Stimulated activated naive CD8-positive, alpha-beta T cell treated with anti-CD3 and anti-CD28 coated beads, Interleukin-15, amount 100 ng/mL, for 72 hours (primary cell): ENCODE results near the gene EEF1A2.

Experiments used
- ATAC-seq: fragments of 150-1000 bp; cut with Tn5 transposase; 2 replicates; pipeline ENCODE4 v1.10.0; 2021; ENCODE audit warnings: mild to moderate bottlenecking, moderate library complexity
- DNase-seq, 2 donors: peaks; one replicate each; pipeline ENCODE4 v3.0.0; 2021 to 2022
- H3K27ac Mint-ChIP-seq, 2 donors: one replicate each; pipeline ENCODE4 v1.8.0; 2022; ENCODE audit warnings: mild to moderate bottlenecking in 2 of 2, mixed read lengths in 2 of 2, moderate library complexity in 2 of 2
- H3K27me3 Mint-ChIP-seq: one replicate; pipeline ENCODE4 v1.8.0; 2022; ENCODE audit warnings: mixed read lengths
- H3K4me1 Mint-ChIP-seq: one replicate; pipeline ENCODE4 v1.8.0; 2022; ENCODE audit warnings: mild to moderate bottlenecking, mixed read lengths
- H3K4me3 Mint-ChIP-seq, 2 donors: one replicate each; pipeline ENCODE4 v1.8.0; 2022; ENCODE audit warnings: mild to moderate bottlenecking in 2 of 2, mixed read lengths in 2 of 2, moderate library complexity in 1 of 2
- H3K9me3 Mint-ChIP-seq, 2 donors: one replicate each; pipeline ENCODE4 v1.8.0; 2022; ENCODE audit warnings: mixed read lengths in 2 of 2

EEF1A2 gene

DNA sequence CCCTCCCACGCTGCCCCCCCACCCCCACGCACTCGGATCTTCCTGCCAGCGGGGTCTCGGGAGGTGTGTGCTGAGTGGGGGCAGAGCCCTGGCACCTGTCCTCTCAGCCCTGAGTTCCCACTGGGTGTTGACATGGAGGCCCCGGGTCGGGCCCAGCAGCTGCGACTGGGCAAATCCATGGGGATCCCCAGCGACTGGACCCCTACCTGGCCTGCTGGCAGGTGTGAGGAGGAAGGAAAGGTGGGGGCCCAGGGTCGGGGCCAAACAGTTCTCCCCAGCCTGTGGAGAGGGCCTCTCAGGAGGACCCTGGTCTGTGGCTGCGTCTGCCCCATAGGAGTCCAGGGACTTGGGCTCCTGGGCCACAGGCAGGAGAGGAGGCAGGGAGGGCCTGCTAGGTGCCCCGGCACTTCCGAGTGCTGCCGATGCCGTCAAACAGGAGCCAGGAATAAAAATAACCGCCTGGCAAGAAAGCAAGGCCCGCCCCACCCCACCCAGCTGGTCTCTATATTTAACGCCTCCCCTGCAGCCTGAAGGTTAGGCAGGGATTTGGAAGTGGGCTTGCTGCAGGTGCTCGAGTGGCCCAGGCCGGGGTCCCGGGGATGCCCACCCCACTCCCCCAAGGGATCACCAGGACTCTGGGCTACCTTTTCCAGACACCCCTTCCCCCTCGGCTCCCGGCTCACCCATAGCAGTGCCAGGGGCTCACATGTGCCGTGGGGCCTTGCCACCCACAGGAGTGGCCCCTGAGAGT, 1.4 kb upstream of the EEF1A2 start:
- Mint-ChIP-seq H3K27ac (no peak overlapping the region), H3K9me3 (peaks cover 0 to 16% of the 10 kb centered on the region in 2 donors), H3K27me3 (peaks cover 71% of the 10 kb centered on the region), H3K4me3 (no peak overlapping the region), H3K4me1 (peaks cover 24% of the 10 kb centered on the region)
- DNase-seq (no peak), ATAC-seq (no peak)

DNA sequence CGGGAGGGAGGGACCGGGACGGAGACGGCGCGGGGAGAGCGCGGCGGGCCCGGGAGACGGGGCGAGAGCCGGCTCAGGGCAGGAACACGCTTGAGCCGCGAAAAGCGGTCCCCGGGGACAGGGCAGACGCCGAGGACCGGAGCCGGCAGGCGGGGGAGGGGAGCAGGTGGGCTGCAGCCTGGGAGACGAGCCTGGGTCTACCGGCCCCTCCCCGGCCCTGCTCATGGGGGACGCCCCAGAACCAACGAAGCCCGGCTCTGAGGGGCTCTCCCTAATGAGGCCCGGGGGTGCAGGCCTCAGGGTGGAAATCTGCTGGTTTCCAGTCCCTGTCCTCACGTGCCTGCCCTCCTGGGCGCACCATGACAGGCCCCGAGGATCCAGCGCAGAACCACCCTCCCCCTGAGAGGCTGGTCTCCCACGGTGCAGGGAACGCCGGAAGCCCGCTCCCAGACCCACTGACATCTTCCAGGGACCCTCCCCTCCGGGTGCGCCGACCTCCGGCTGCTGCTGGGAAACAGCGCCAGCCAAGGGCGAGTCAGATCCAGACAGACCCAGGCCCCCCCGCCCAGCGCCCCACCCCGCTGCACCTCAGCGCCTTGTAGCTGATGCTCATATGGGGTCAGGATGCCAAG, 571 bp upstream of the EEF1A2 start:
- Mint-ChIP-seq H3K9me3 (peaks cover 0 to 7% of the 10 kb centered on the region in 2 donors), H3K27ac (no peak overlapping the region), H3K27me3 (peaks cover 66% of the 10 kb centered on the region), H3K4me3 (peak overlapping the region in 1 of 2 donors; percentile 45), H3K4me1 (peaks cover 24% of the 10 kb centered on the region)
- DNase-seq, result no peak
- ATAC-seq, result peak; percentile 27

DNA sequence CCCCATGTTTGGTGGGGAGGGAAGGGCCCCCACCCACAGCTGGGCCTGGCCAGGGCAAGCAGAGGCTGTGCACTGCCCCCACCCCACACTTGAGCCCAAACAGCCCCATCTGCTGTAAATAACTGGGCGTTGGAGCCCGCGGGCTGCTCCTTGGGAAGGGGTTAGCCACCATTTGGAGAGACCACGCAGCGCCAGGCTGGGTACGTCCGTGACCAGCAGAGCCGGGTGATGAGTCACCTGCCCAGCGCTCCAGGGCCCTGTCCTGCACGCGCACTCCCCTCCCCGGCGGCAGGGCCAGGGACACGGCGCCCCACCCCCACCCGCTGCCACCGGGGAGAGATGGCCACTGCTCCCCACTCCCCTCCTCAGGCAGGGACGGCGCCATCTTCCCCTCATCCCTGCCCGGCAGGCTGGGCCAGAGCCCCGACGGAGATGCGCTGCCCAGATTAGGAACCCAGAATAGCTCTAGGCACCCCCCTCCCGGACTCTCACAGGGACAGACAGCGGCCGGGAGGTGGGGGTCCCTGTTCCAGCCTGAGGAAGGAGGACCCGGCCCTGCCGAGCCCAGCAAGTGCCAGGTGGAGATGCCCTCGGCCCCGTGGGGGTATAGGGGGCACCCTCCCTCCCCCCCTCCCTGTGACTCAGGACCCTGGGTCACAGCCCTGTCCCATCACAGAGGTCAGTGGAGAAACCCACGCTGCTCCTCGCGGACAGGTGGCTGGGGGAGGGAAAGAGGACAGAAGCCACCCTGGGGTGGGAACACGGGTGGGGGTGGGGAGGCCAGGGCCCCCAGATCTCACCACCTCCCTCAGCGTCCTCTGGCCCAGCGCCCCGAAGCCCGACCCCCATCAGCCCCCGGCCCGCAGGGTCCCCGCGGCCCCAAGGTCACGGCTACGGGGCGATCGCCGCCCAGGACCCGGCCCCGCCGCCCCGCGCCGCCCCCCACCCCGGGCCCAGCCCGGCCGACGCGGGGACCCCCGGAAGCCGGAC, 642 bp downstream of the EEF1A2 start:
- H3K27me3 Mint-ChIP-seq, result peaks cover 54% of the 10 kb centered on the region
- no peaks in the 10 kb centered on the region for H3K9me3 Mint-ChIP-seq
- DNase-seq (no peak), ATAC-seq (no peak)
- peak overlapping the region; percentile 35 to 54 for H3K4me3 Mint-ChIP-seq
- peaks cover 24% of the 10 kb centered on the region for H3K4me1 Mint-ChIP-seq
- H3K27ac Mint-ChIP-seq, result no peak overlapping the region

DNA sequence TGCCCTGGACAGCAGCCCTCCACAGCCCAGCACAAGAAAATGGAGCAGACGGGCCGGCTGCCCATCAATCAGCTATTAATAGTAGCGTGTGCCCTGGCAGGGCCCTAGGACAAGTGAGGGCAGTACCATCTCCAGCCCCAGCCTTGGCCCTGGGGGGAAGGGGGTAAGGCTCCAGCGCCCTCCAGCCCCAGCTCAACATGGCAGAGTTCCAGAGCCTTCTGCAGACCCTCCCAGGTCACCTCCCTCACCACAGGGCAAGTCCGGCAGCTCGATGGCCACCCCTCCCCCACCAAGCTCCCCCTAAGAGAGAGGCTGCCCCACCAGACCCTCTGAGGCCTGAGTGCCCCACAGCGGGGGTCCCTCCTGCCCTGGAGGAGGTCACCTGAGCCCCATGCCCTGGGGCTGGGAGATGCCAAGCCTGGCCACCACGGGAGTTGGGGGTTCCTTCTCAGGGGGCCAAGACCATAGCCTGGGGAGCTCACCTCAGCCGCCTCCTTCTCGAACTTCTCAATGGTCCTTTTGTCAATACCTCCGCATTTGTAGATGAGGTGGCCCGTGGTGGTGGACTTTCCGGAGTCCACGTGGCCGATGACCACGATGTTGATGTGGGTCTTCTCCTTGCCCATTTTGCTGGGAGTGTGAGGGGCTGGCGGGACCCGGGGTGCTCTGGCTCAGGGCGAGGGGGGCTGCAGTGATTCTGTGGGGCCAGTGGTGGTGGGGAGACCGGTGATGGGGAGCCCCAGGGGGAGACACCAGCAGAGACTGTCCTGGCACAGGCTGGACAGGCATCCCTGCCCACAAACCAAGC, 1.5 kb downstream of the EEF1A2 start:
- no peak for ATAC-seq
- H3K27me3 Mint-ChIP-seq, result peaks cover 54% of the 10 kb centered on the region
- peak overlapping the region in 1 of 2 donors; percentile 18 for H3K4me3 Mint-ChIP-seq
- H3K4me1 Mint-ChIP-seq, result peaks cover 24% of the 10 kb centered on the region
- H3K9me3 Mint-ChIP-seq, result peaks cover 3 to 4% of the 10 kb centered on the region in 2 donors
- DNase-seq, result no peak
- no peak overlapping the region for H3K27ac Mint-ChIP-seq

DNA sequence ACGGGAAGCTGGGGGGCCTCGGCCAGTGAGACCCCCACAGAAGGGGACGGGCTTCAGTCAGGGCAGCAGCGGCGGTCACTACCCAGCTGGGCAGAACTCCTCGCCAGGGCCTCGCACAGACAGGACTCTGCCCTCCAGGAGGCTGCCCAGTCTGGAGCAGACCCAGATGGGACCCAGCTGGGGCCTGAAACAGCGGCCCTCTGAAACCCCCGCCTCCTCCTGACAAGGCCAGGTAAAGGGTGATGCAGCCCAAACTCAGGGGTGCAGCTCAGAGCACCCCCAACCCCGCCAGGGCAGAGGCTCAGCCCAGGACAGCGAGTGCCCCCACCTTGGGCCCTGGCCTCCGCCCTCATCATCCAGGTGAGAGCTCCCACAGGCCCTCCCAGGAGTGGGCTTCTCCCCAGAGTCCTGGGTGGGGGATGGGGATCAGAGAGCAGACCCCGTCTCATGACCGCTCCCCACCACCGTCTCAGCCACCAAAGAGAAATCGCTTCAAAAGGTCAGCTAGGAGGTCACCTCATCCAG, 2.2 kb downstream of the EEF1A2 start:
- H3K27me3 Mint-ChIP-seq, result peaks cover 54% of the 10 kb centered on the region
- H3K4me1 Mint-ChIP-seq, result peaks cover 24% of the 10 kb centered on the region
- H3K9me3 Mint-ChIP-seq, result peaks cover 10 to 11% of the 10 kb centered on the region in 2 donors
- peak overlapping the region in 1 of 2 donors; percentile 46 for H3K4me3 Mint-ChIP-seq
- peak; percentile 21 for ATAC-seq
- DNase-seq, result no peak
- H3K27ac Mint-ChIP-seq, result no peak overlapping the region

DNA sequence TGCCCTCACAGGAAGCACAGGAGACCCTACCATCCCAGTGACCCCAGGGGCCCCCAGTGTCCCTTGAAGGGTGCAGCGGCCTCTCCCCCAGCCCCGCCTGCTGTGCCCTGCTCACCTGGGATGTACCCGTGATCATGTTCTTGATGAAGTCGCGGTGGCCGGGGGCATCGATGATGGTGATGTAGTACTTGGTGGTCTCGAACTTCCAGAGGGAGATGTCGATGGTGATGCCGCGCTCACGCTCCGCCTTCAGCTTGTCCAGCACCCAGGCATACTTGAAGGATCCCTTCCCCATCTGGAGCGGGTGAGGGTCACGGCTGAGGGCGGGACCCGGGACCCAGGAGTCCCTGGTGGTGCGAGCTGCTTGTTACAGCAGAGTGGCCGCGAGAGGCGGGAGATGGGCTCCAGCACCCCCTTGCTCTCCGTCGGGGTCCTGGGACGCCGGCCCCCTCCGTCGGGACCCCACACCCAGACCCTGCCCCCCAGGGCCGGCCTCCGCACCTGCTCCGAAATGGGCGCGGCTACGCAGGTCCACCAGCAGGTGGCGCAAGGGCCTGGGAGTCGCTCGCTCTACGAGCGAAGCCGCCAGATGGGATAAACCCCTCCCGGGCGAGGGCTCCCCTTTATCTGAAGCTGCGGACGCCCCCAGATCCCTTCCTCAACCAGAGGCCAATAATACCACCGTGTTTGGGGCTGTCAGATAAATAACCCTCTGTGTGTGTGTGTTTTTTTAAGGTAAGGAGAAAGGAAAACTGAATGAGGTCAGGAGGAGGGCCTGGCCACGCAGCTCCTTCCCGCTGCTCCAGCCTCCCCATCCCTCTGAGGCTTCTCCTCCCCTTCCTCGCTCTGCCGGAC, 2.9 kb downstream of the EEF1A2 start:
- Mint-ChIP-seq H3K4me1 (peaks cover 24% of the 10 kb centered on the region), H3K9me3 (peaks cover 11 to 13% of the 10 kb centered on the region in 2 donors), H3K27me3 (peaks cover 56% of the 10 kb centered on the region), H3K27ac (no peak overlapping the region), H3K4me3 (peak overlapping the region; percentile 46 to 64)
- DNase-seq, result peak; percentile 65 to 68
- ATAC-seq, result peak; percentile 70

DNA sequence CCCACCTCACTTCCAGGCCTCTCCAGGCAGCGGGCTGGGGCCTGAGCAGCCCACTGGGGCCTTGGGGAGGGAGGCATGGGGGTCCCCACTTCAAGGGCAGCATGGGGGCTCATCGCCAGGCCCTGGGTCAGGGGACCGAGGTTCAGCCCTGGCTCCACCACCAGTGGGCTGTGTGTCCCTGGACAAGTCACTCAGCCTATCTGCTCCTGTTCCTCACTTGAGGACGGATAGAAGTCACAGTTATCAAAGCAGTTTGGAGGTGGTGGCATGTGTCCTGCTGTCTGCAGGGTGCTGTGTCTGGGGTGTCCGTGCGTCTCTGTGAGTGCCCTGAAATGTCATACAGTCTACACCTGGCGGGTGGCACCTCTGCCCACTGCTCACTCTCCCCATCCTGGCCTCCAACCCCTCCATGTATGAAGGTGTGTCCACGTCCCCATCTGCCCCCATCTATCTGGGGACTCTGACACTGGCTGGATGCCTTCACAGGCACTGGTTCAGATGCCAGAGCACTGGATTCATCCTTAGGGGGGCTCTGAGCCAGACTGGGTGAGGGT, 3.6 kb downstream of the EEF1A2 start:
- peaks cover 56% of the 10 kb centered on the region for H3K27me3 Mint-ChIP-seq
- H3K27ac Mint-ChIP-seq, result no peak overlapping the region

DNA sequence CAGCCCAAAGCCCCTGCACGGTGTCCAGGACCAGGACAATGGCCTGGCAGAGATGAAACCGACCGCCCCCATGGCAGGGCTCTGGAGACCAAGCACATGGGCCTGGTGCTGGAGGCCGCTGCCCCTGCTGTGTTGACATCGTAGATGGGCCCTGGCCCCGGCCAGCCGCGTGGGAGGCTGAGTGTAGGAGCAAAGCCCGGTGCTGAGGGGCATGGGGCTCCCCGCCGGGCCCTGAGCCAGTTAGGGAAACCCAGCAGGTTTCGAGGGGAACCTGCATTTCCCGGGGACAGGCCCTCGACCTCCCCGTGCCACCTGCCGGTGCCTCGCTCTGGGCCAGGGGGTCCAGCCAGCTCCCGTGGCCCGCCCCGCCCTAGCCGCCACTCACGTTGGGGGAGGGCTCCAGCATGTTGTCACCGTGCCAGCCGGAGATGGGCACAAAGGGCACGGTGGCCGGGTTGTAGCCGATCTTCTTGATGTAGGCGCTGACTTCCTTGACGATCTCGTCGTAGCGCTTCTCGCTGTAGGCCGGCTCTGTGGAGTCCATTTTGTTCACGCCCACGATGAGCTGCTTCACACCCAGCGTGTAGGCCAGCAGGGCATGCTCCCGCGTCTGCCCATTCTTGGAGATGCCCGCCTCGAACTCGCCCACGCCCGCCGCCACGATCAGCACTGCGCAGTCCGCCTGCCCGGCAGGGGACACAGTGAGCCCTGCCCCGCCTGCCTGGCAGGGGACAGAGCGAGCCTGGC, 4.3 kb downstream of the EEF1A2 start:
- Mint-ChIP-seq H3K4me3 (no peak overlapping the region), H3K27ac (no peak overlapping the region)

More for the DNA sequence above, 3.6 kb downstream of the EEF1A2 start:
- Mint-ChIP-seq H3K4me3 (no peak overlapping the region), H3K9me3 (peaks cover 11 to 13% of the 10 kb centered on the region in 2 donors), H3K4me1 (peaks cover 24% of the 10 kb centered on the region)
- no peak for ATAC-seq
- no peak for DNase-seq

DNA sequence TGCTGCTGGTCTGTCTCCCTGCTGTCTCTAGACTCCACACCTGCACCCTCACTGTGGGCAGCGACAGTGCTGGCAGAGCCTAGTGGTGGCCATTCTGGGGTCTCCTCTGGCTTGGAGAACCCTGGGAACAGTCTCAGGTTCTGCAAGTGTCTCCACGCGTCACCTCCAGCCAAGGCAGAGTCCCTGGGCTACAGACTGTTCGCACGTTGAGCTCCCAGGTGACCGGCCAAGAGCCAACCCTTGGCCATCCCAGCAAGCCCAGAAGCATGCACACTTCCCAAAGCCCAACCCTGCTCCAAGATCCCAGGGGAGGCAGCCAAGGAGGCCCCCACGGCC, 4.8 kb downstream of the EEF1A2 start:
- no peak overlapping the region for H3K4me3 Mint-ChIP-seq
- ATAC-seq (no peak), DNase-seq (no peak)
- H3K4me1 Mint-ChIP-seq, result peaks cover 24% of the 10 kb centered on the region
- H3K9me3 Mint-ChIP-seq, result peaks cover 11 to 13% of the 10 kb centered on the region in 2 donors
- H3K27me3 Mint-ChIP-seq, result peaks cover 62% of the 10 kb centered on the region
- H3K27ac Mint-ChIP-seq, result no peak overlapping the region

More for the DNA sequence above, 4.3 kb downstream of the EEF1A2 start:
- peaks cover 11 to 13% of the 10 kb centered on the region in 2 donors for H3K9me3 Mint-ChIP-seq
- DNase-seq (no peak), ATAC-seq (no peak)
- peaks cover 57% of the 10 kb centered on the region for H3K27me3 Mint-ChIP-seq
- peaks cover 24% of the 10 kb centered on the region for H3K4me1 Mint-ChIP-seq

DNA sequence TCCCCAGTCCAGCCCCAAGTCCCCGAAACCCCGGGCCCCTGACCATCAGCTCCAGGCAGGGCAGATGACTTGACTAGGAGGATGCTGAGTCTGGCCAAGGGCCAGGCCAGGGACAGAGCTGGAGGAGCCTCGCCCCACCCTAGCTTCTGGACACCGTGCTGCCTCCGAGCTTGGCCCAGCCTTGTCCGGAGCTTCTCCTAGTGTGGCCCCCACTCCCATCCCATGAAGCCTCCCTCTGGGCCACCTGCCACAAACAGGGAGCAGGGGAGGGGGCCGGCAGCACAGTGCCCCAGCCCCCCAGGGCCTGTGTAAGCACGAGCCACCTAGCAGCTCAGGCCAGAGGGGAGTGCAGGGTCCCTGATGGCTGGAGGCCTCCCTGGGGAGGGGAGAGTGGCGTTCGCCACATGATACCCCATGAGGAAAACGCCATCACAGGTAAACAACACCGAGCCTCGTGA, 5.3 kb downstream of the EEF1A2 start:
- Mint-ChIP-seq H3K4me3 (no peak overlapping the region), H3K27me3 (peaks cover 67% of the 10 kb centered on the region), H3K27ac (no peak overlapping the region), H3K9me3 (peaks cover 11 to 13% of the 10 kb centered on the region in 2 donors), H3K4me1 (peaks cover 24% of the 10 kb centered on the region)
- no peak for DNase-seq
- ATAC-seq, result no peak

DNA sequence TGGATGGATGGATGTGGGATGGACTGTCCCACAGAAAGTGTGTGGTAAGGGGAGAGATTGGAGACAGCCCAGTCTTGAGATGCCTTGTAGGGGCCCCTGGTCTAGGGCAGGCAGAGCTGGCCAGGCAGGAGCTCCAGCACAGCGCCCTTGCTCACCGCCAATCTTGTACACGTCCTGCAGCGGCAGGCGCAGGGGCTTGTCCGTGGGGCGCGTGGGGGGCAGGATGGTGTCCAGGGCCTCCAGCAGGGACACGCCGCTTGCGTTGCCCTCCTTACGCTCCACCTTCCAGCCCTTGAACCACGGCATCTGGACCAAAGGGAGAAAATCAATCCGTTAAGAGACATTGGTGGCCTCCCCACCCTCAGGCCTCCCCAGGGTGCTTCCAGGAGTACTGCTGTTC, 5.9 kb downstream of the EEF1A2 start:
- H3K27me3 Mint-ChIP-seq, result peaks cover 63% of the 10 kb centered on the region

DNA sequence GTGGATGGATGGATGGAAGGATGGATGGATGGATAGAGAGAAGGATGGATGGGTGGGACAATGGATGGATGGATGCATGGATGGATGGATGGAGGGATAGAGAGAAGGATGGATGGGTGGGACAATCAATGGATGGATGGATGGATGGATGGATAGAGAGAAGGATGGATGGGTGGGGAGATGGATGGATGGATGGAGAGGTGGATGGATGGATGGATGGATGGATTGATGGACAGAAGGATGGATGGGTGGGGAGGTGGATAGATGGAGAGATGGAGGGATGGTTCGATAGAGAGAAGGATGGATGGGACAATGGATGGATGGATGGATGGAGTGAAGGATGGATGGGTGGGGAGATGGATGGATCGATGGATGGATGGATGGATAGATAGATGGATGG, 6.4 kb downstream of the EEF1A2 start:
- DNase-seq (no peak), ATAC-seq (no peak)
- peaks cover 62% of the 10 kb centered on the region for H3K27me3 Mint-ChIP-seq
- peaks cover 11 to 13% of the 10 kb centered on the region in 2 donors for H3K9me3 Mint-ChIP-seq
- no peak overlapping the region for H3K4me3 Mint-ChIP-seq
- peaks cover 16% of the 10 kb centered on the region for H3K4me1 Mint-ChIP-seq
- no peak overlapping the region for H3K27ac Mint-ChIP-seq

More for the DNA sequence above, 5.9 kb downstream of the EEF1A2 start:
- Mint-ChIP-seq H3K27ac (no peak overlapping the region), H3K4me3 (no peak overlapping the region), H3K4me1 (peaks cover 21% of the 10 kb centered on the region), H3K9me3 (peaks cover 11 to 13% of the 10 kb centered on the region in 2 donors)
- no peak for DNase-seq
- ATAC-seq, result no peak

DNA sequence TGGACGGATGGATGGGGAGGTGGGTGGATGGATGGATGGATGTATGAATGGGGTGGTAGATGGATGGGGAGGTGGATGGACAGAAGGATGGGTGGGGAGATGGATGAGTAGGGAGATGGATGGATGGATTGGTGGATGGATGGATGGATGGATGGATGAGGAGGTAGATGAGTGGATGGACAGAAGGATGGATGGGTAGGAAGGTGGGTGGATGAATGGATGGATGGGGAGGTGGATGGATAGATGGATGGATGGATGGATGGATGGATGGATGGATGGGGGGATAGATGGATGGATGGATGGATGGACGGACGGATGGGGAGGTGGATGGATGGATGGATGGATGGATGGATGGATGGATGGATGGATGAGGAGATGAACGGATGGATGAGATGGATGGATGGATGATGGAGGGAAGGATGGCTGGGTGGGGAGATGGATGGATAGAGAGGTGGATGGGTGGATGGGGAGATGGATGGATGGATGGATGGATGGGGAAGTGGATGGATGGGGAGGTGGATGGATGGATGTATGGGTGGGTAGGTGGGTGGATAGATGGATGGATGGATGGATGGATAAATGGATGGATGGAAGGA, 7.2 kb downstream of the EEF1A2 start:
- peaks cover 11 to 13% of the 10 kb centered on the region in 2 donors for H3K9me3 Mint-ChIP-seq
- H3K4me1 Mint-ChIP-seq, result peaks cover 8% of the 10 kb centered on the region
- ATAC-seq (no peak), DNase-seq (no peak)
- H3K27ac Mint-ChIP-seq, result no peak overlapping the region
- H3K4me3 Mint-ChIP-seq, result no peak overlapping the region
- H3K27me3 Mint-ChIP-seq, result peaks cover 61% of the 10 kb centered on the region
